ENCODE results near the gene CEP152.
A peak's percentile ranks its signal among the peaks of the same experiment; 100 is the strongest.

Gene CEP152

GRCh38 chr15:48825075-48825474 lies 14.2 kb upstream of the CEP152 start:
- Mint-ChIP-seq H3K27ac (no peak overlapping the region), H3K9me3 (no peaks in the 10 kb centered on the region), H3K27me3 (peaks cover 1% of the 10 kb centered on the region), H3K4me1 (no peaks in the 10 kb centered on the region), H3K36me3 (no peaks in the 10 kb centered on the region), H3K4me3 (no peak overlapping the region)

GRCh38 chr15:48823706-48824105 lies 12.8 kb upstream of the CEP152 start:
- Mint-ChIP-seq H3K27me3 (no peaks in the 10 kb centered on the region), H3K36me3 (no peaks in the 10 kb centered on the region), H3K9me3 (no peaks in the 10 kb centered on the region), H3K4me3 (no peak overlapping the region), H3K4me1 (no peaks in the 10 kb centered on the region), H3K27ac (no peak overlapping the region)

- no peaks in the 10 kb centered on the region for H3K36me3 Mint-ChIP-seq
Measured at GRCh38 chr15:48823237-48823636, 12.4 kb upstream of the CEP152 start.

GRCh38 chr15:48814286-48814685 lies 3.4 kb upstream of the CEP152 start:
- Mint-ChIP-seq H3K27me3 (no peaks in the 10 kb centered on the region), H3K27ac (no peak overlapping the region), H3K4me3 (no peak overlapping the region), H3K36me3 (no peaks in the 10 kb centered on the region), H3K4me1 (peaks cover 16% of the 10 kb centered on the region), H3K9me3 (no peaks in the 10 kb centered on the region)

More at GRCh38 chr15:48823237-48823636, 12.4 kb upstream of the CEP152 start:
- Mint-ChIP-seq H3K27ac (no peak overlapping the region), H3K4me1 (no peaks in the 10 kb centered on the region), H3K9me3 (no peaks in the 10 kb centered on the region), H3K4me3 (no peak overlapping the region), H3K27me3 (no peaks in the 10 kb centered on the region)

GRCh38 chr15:48811325-48811958 lies 573 bp upstream of the CEP152 start:
- Mint-ChIP-seq H3K27me3 (no peaks in the 10 kb centered on the region), H3K4me3 (peak overlapping the region; percentile 96), H3K9me3 (no peaks in the 10 kb centered on the region), H3K36me3 (no peaks in the 10 kb centered on the region), H3K4me1 (peaks cover 28% of the 10 kb centered on the region), H3K27ac (no peak overlapping the region)

- H3K4me3 Mint-ChIP-seq: no peak overlapping the region
- no peaks in the 10 kb centered on the region for H3K27me3 Mint-ChIP-seq
- H3K36me3 Mint-ChIP-seq: peaks cover 11% of the 10 kb centered on the region
- no peak overlapping the region for H3K27ac Mint-ChIP-seq
- H3K9me3 Mint-ChIP-seq: no peaks in the 10 kb centered on the region
- H3K4me1 Mint-ChIP-seq: peaks cover 24% of the 10 kb centered on the region
Measured at GRCh38 chr15:48806151-48806550, 4.7 kb downstream of the CEP152 start.

GRCh38 chr15:48805591-48805990 lies 5.3 kb downstream of the CEP152 start:
- H3K36me3 Mint-ChIP-seq: peaks cover 11% of the 10 kb centered on the region
- no peaks in the 10 kb centered on the region for H3K27me3 Mint-ChIP-seq
- H3K27ac Mint-ChIP-seq: no peak overlapping the region
- H3K4me3 Mint-ChIP-seq: no peak overlapping the region
- H3K4me1 Mint-ChIP-seq: peaks cover 25% of the 10 kb centered on the region
- no peaks in the 10 kb centered on the region for H3K9me3 Mint-ChIP-seq

- H3K36me3 Mint-ChIP-seq: peaks cover 11% of the 10 kb centered on the region
- no peaks in the 10 kb centered on the region for H3K9me3 Mint-ChIP-seq
- H3K4me3 Mint-ChIP-seq: no peak overlapping the region
- no peak overlapping the region for H3K27ac Mint-ChIP-seq
- H3K4me1 Mint-ChIP-seq: peaks cover 16% of the 10 kb centered on the region
- H3K27me3 Mint-ChIP-seq: no peaks in the 10 kb centered on the region
Measured at GRCh38 chr15:48803877-48804276, 7.0 kb downstream of the CEP152 start.

- no peaks in the 10 kb centered on the region for H3K9me3 Mint-ChIP-seq
- no peaks in the 10 kb centered on the region for H3K27me3 Mint-ChIP-seq
- peaks cover 11% of the 10 kb centered on the region for H3K36me3 Mint-ChIP-seq
- H3K4me1 Mint-ChIP-seq: peaks cover 14% of the 10 kb centered on the region
- no peak overlapping the region for H3K4me3 Mint-ChIP-seq
- no peak overlapping the region for H3K27ac Mint-ChIP-seq
Measured at GRCh38 chr15:48802867-48803266, 8.0 kb downstream of the CEP152 start.

GRCh38 chr15:48802257-48802656 lies 8.6 kb downstream of the CEP152 start:
- peaks cover 15% of the 10 kb centered on the region for H3K36me3 Mint-ChIP-seq
- H3K4me1 Mint-ChIP-seq: peaks cover 18% of the 10 kb centered on the region
- H3K27me3 Mint-ChIP-seq: no peaks in the 10 kb centered on the region
- H3K4me3 Mint-ChIP-seq: no peak overlapping the region
- H3K9me3 Mint-ChIP-seq: no peaks in the 10 kb centered on the region
- H3K27ac Mint-ChIP-seq: no peak overlapping the region

GRCh38 chr15:48800811-48801455 lies 9.9 kb downstream of the CEP152 start:
- peaks cover 9% of the 10 kb centered on the region for H3K4me1 Mint-ChIP-seq
- H3K27me3 Mint-ChIP-seq: no peaks in the 10 kb centered on the region
- no peak overlapping the region for H3K4me3 Mint-ChIP-seq

GRCh38 chr15:48800245-48800644 lies 10.6 kb downstream of the CEP152 start:
- Mint-ChIP-seq H3K4me1 (peaks cover 9% of the 10 kb centered on the region), H3K27me3 (no peaks in the 10 kb centered on the region), H3K27ac (no peak overlapping the region), H3K36me3 (peaks cover 15% of the 10 kb centered on the region), H3K9me3 (no peaks in the 10 kb centered on the region), H3K4me3 (no peak overlapping the region)

More at GRCh38 chr15:48800811-48801455, 9.9 kb downstream of the CEP152 start:
- Mint-ChIP-seq H3K27ac (no peak overlapping the region), H3K36me3 (peaks cover 15% of the 10 kb centered on the region), H3K9me3 (no peaks in the 10 kb centered on the region)

GRCh38 chr15:48798319-48798718 lies 12.6 kb downstream of the CEP152 start:
- Mint-ChIP-seq H3K27ac (no peak overlapping the region), H3K36me3 (peaks cover 7% of the 10 kb centered on the region), H3K9me3 (no peaks in the 10 kb centered on the region), H3K4me1 (peaks cover 9% of the 10 kb centered on the region), H3K27me3 (no peaks in the 10 kb centered on the region), H3K4me3 (no peak overlapping the region)

- no peak overlapping the region for H3K4me3 Mint-ChIP-seq
- peaks cover 9% of the 10 kb centered on the region for H3K4me1 Mint-ChIP-seq
- H3K27ac Mint-ChIP-seq: no peak overlapping the region
Measured at GRCh38 chr15:48796930-48797329, 13.9 kb downstream of the CEP152 start.

GRCh38 chr15:48796521-48796920 lies 14.3 kb downstream of the CEP152 start:
- no peaks in the 10 kb centered on the region for H3K27me3 Mint-ChIP-seq
- no peaks in the 10 kb centered on the region for H3K9me3 Mint-ChIP-seq
- H3K4me3 Mint-ChIP-seq: no peak overlapping the region
- H3K4me1 Mint-ChIP-seq: peaks cover 9% of the 10 kb centered on the region
- H3K36me3 Mint-ChIP-seq: peaks cover 13% of the 10 kb centered on the region
- H3K27ac Mint-ChIP-seq: no peak overlapping the region

More at GRCh38 chr15:48796930-48797329, 13.9 kb downstream of the CEP152 start:
- Mint-ChIP-seq H3K27me3 (no peaks in the 10 kb centered on the region), H3K9me3 (no peaks in the 10 kb centered on the region), H3K36me3 (peaks cover 13% of the 10 kb centered on the region)

- no peak overlapping the region for H3K27ac Mint-ChIP-seq
- no peaks in the 10 kb centered on the region for H3K27me3 Mint-ChIP-seq
- H3K36me3 Mint-ChIP-seq: peaks cover 13% of the 10 kb centered on the region
- H3K4me3 Mint-ChIP-seq: no peak overlapping the region
- no peaks in the 10 kb centered on the region for H3K9me3 Mint-ChIP-seq
- H3K4me1 Mint-ChIP-seq: peaks cover 6% of the 10 kb centered on the region
Measured at GRCh38 chr15:48795901-48796300, 15.0 kb downstream of the CEP152 start.
